ENCODE data around the gene DNLZ.

Gene DNLZ

GRCh38 chr9:136331030-136331429 is 32.5 kb downstream of the DNLZ start:
- Histone ChIP-seq H3K9me3 (ENCODE audit: control insufficient read depth, insufficient read depth, low read depth, low read length) (no peaks in the 10 kb centered on the region), H3K27ac (ENCODE audit: extremely low read depth, low read depth, low read length) (no peak overlapping the region), H3K4me1 (ENCODE audit: control insufficient read depth, insufficient read depth, low read length) (peaks cover 8% of the 10 kb centered on the region), H3K4me3 (ENCODE audit: low read depth, low read length) (no peak overlapping the region), H3K36me3 (ENCODE audit: control insufficient read depth in 2 of 2, insufficient read depth in 1 of 2, low read length in 2 of 2) (peaks cover 0 to 24% of the 10 kb centered on the region in 2 experiments; a peak in 1 of 3 replicates)
- ChIA-PET POLR2A (interaction anchor here (0.9 kb wide), 1 partner anchor 32 kb away, joined by 3 read pairs; the partner anchor contains the start of gene DNLZ), CTCF (interaction anchor here (2.9 kb wide), 1 partner anchor 9 kb away, joined by 23 read pairs; no protein-coding TSS in a partner anchor)
- peak; percentile 80 for TF ChIP-seq SCRT2 (tag by site-specific recombination; IDR thresholded peaks at IDR 0.05)
- no peak for TF ChIP-seq MZF1 (tag by site-specific recombination; IDR thresholded peaks at IDR 0.05; ENCODE audit: borderline replicate concordance)
- TF ChIP-seq HIC1 (tag by site-specific recombination; IDR thresholded peaks at IDR 0.05): 0 out of 2 replicates have a peak, but pooled peaks have one; percentile 15
- TF ChIP-seq ZBTB8A (tag by site-specific recombination; IDR thresholded peaks at IDR 0.05): no peak
- peak; percentile 43; the same call in 1 of the 2 replicates for TF ChIP-seq SCRT1 (tag by site-specific recombination; IDR thresholded peaks at IDR 0.05; ENCODE audit: borderline replicate concordance)

GRCh38 chr9:136330406-136330990 is 33.0 kb downstream of the DNLZ start:
- CTCF ChIA-PET: interaction anchor here (1.1 to 2.9 kb wide), 2 partner anchors 10 to 18 kb away, joined by 3 to 23 read pairs; no protein-coding TSS in a partner anchor

GRCh38 chr9:136329636-136330405 is 33.7 kb downstream of the DNLZ start:
- POLR2A ChIA-PET: interaction anchor here (0.7 to 2.0 kb wide), 3 partner anchors 16 to 62 kb away, joined by 4 to 6 read pairs (median 4); no protein-coding TSS in a partner anchor
- H3K4me3 ChIP-seq (ENCODE audit: low read depth, low read length): no peak overlapping the region
- TF ChIP-seq ZNF138 (tag by site-specific recombination; IDR thresholded peaks at IDR 0.05; ENCODE audit: borderline replicate concordance) (no peak), GLIS1 (tag by site-specific recombination; IDR thresholded peaks at IDR 0.05) (peak; percentile 45; the same call in 1 of the 2 replicates), ZNF560 (tag by site-specific recombination; IDR thresholded peaks at IDR 0.05; ENCODE audit: borderline replicate concordance) (no peak), MEIS1 (CRISPR knock-in tag; IDR thresholded peaks at IDR 0.05; ENCODE audit: borderline replicate concordance) (no peak), WT1 (tag by site-specific recombination; IDR thresholded peaks at IDR 0.05) (no peak), ZNF704 (tag by site-specific recombination; IDR thresholded peaks at IDR 0.05) (no peak), HOXC10 (CRISPR knock-in tag; IDR thresholded peaks at IDR 0.05) (no peak), ZNF792 (tag by site-specific recombination; IDR thresholded peaks at IDR 0.05) (no peak), SALL2 (tag by site-specific recombination; IDR thresholded peaks at IDR 0.05; ENCODE audit: borderline replicate concordance) (no peak), ZNF274 (IDR thresholded peaks at IDR 0.05; ENCODE audit: low read length) (no peak), ZNF274 (tag by site-specific recombination; IDR thresholded peaks at IDR 0.05; ENCODE audit: borderline replicate concordance) (no peak), BCL11B (tag by site-specific recombination; IDR thresholded peaks at IDR 0.05; ENCODE audit: low read depth) (0 out of 2 replicates have a peak, but pooled peaks have one; percentile 11), TCF7L2 (IDR thresholded peaks at IDR 0.05; ENCODE audit: borderline replicate concordance, low read depth, low read length) (no peak), KLF7 (tag by site-specific recombination; IDR thresholded peaks at IDR 0.05; ENCODE audit: borderline replicate concordance) (no peak), GLIS2 (tag by site-specific recombination; IDR thresholded peaks at IDR 0.05) (peak; percentile 44; the same call in 1 of the 2 replicates)

More at GRCh38 chr9:136330406-136330990, 33.0 kb downstream of the DNLZ start:
- H3K4me1 ChIP-seq (ENCODE audit: control insufficient read depth, insufficient read depth, low read length): peaks cover 8% of the 10 kb centered on the region
- TF ChIP-seq ZFP69B (tag by site-specific recombination; IDR thresholded peaks at IDR 0.05): no peak
- H3K36me3 ChIP-seq (ENCODE audit: control insufficient read depth in 2 of 2, insufficient read depth in 1 of 2, low read length in 2 of 2): peaks cover 0 to 18% of the 10 kb centered on the region in 2 experiments; a peak in 1 of 3 replicates
- no peak overlapping the region for H3K27ac ChIP-seq (ENCODE audit: extremely low read depth, low read depth, low read length)
- H3K9me3 ChIP-seq (ENCODE audit: control insufficient read depth, insufficient read depth, low read depth, low read length): no peaks in the 10 kb centered on the region
- no peak overlapping the region for H3K4me3 ChIP-seq (ENCODE audit: low read depth, low read length)
- POLR2A ChIA-PET: interaction anchor here (0.8 kb wide), 1 partner anchor 61 kb away, joined by 4 read pairs; no protein-coding TSS in a partner anchor

More at GRCh38 chr9:136329636-136330405, 33.7 kb downstream of the DNLZ start:
- H3K27ac ChIP-seq (ENCODE audit: extremely low read depth, low read depth, low read length): no peak overlapping the region
- no peaks in the 10 kb centered on the region for H3K9me3 ChIP-seq (ENCODE audit: control insufficient read depth, insufficient read depth, low read depth, low read length)
- H3K36me3 ChIP-seq (ENCODE audit: control insufficient read depth in 2 of 2, insufficient read depth in 1 of 2, low read length in 2 of 2): peaks cover 0 to 17% of the 10 kb centered on the region in 2 experiments; a peak in 1 of 3 replicates
- peaks cover 8% of the 10 kb centered on the region for H3K4me1 ChIP-seq (ENCODE audit: control insufficient read depth, insufficient read depth, low read length)
- CTCF ChIA-PET: interaction anchor here (0.6 to 2.9 kb wide), 5 partner anchors 10 to 160 kb away, joined by 3 to 23 read pairs (median 3); no protein-coding TSS in a partner anchor
